GM21576 (cell line): ENCODE measurements around the gene CEP152.

Experiments used
- ATAC-seq: cut with Tn5 transposase; IDR thresholded peaks from one replicate; pipeline ENCODE4 v1.9.1; 2021; ENCODE audit warnings: mild to moderate bottlenecking, moderate library complexity; ENCODE audit not compliant: unreplicated experiment

Gene CEP152

GRCh38 chr15:48712546-48712945, 98.3 kb downstream of the CEP152 start:
- ATAC-seq: no peak

- ATAC-seq: no peak
These were observed 99.8 kb downstream of the CEP152 start for GRCh38 chr15:48710952-48711495.

GRCh38 chr15:48708641-48709040, 102.2 kb downstream of the CEP152 start:
- no peak for ATAC-seq

GRCh38 chr15:48705381-48705780, 105.5 kb downstream of the CEP152 start:
- no peak for ATAC-seq

- ATAC-seq: no peak
These were observed 107.3 kb downstream of the CEP152 start for GRCh38 chr15:48703544-48703943.

GRCh38 chr15:48702569-48703236, 108.2 kb downstream of the CEP152 start:
- ATAC-seq: no peak

- ATAC-seq: no peak
These were observed 114.1 kb downstream of the CEP152 start for GRCh38 chr15:48696627-48697312.

GRCh38 chr15:48695827-48696573, 114.9 kb downstream of the CEP152 start:
- ATAC-seq: no peak

- no peak for ATAC-seq
These were observed 115.6 kb downstream of the CEP152 start for GRCh38 chr15:48695088-48695826.

GRCh38 chr15:48693484-48693883, 117.4 kb downstream of the CEP152 start:
- no peak for ATAC-seq

- ATAC-seq: no peak
These were observed 122.4 kb downstream of the CEP152 start for GRCh38 chr15:48688493-48688892.
